ENCODE results near the gene EPM2A.

DNA sequence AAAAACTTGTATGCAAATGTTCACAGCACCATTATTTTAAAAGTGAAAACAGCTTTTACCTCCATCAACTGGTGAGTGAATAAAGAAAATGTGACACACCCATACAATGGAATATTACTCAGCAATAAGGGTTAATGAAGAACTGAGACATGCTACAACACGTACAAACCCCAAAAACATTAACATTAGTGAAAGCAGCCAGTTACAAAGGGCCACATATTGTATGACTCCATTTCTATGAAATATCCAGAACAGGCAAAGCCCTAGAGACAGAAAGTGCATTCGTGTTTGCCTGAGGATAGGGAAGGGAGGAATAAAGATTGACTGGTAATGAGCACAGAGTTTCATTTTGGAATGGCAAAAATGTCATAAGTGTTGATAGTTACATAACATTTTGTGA, 21.5 kb downstream of the EPM2A start:
- TF ChIP-seq, protein P1, sequence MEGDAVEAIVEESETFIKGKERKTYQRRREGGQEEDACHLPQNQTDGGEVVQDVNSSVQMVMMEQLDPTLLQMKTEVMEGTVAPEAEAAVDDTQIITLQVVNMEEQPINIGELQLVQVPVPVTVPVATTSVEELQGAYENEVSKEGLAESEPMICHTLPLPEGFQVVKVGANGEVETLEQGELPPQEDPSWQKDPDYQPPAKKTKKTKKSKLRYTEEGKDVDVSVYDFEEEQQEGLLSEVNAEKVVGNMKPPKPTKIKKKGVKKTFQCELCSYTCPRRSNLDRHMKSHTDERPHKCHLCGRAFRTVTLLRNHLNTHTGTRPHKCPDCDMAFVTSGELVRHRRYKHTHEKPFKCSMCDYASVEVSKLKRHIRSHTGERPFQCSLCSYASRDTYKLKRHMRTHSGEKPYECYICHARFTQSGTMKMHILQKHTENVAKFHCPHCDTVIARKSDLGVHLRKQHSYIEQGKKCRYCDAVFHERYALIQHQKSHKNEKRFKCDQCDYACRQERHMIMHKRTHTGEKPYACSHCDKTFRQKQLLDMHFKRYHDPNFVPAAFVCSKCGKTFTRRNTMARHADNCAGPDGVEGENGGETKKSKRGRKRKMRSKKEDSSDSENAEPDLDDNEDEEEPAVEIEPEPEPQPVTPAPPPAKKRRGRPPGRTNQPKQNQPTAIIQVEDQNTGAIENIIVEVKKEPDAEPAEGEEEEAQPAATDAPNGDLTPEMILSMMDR (IDR thresholded peaks at IDR 0.05) = no peak
- TF ChIP-seq POLR2A (IDR thresholded peaks at IDR 0.05) = no peak

Data from right lobe of liver (tissue), 4 donors.